22Rv1 (cell line): Measurements from ENCODE around the gene KRT4.

Source experiments
- CTCF ChIP-seq: fragments of 450-650 bp; IDR thresholded peaks from 2 replicates; pipeline ENCODE4 v1.5.1; 2017; ENCODE audit warnings: mild to moderate bottlenecking
- ZFX ChIP-seq: fragments of 450-650 bp; IDR thresholded peaks from 2 replicates; pipeline ENCODE4 v1.6.1; 2017; ENCODE audit warnings: antibody characterized with exemption, borderline replicate concordance

- no peak for TF ChIP-seq CTCF
- TF ChIP-seq ZFX, result no peak
Measured at GRCh38 chr12:52837781-52838608, 24.1 kb upstream of the KRT4 start.
